ENCODE data around the gene TSTD2.

TSTD2 gene

DNA sequence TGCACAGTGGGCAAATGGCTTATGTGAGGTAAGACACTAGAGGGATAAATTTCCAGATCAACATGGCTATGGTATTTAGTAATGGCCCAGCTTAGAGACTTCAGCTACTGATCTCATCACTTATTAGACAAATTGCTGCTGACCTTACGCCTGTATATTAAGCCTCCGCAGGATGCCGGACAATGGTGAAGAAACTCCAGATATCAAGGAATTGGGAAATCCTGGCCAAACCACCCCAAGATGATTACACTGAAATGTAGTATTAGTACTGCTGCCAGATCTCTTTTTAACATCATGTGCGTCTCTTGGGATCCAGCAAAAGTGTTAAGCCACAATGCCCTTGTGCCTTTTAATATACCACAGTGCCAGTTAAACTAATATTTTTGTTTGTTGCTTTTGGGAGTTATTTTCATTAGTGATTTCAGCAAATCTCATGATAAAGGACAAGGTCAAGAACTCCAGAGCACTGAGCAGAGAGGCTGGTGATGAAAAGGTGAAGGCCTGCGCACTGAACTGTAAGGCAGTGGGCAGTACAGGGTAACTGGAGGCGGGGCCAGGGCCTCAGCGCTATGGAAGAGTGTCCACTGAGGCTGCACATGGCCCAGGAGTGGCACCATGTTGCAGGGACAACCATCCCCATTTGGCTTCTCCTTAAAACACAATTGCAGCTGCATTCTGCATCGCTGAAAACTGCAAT is 32.5 kb downstream of the TSTD2 start:
- H3K4me3 ChIP-seq (ENCODE audit: low read depth, low read length) = no peak overlapping the region
- TF ChIP-seq, protein P1, sequence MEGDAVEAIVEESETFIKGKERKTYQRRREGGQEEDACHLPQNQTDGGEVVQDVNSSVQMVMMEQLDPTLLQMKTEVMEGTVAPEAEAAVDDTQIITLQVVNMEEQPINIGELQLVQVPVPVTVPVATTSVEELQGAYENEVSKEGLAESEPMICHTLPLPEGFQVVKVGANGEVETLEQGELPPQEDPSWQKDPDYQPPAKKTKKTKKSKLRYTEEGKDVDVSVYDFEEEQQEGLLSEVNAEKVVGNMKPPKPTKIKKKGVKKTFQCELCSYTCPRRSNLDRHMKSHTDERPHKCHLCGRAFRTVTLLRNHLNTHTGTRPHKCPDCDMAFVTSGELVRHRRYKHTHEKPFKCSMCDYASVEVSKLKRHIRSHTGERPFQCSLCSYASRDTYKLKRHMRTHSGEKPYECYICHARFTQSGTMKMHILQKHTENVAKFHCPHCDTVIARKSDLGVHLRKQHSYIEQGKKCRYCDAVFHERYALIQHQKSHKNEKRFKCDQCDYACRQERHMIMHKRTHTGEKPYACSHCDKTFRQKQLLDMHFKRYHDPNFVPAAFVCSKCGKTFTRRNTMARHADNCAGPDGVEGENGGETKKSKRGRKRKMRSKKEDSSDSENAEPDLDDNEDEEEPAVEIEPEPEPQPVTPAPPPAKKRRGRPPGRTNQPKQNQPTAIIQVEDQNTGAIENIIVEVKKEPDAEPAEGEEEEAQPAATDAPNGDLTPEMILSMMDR (IDR thresholded peaks at IDR 0.05; ENCODE audit: borderline replicate concordance, insufficient read depth, low read depth, low read length) = no peak

DNA sequence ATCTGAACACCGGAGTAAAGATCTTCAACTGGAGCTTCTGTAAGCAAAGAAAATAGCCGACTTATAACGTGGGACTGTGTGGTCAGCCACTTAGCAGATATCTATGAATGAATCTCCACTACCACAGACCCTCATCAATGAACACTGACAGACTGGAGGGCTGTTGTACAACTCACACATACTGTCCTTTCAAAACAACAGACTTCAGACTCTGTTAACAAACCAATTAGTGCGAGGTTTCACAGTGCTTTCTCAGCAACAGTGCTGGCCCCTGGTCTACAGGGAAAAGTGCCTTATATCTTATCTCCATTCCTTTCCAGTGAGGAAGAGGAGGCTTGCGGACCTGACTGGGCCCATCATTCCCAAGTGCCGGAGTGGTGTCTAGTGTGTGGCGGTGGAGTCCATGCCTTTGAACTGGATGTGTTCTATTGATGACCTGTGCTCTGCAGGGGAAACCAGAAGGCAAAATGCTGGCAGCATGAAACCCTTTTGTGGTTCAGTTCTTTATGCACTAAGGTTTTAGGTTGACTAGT is 33.8 kb downstream of the TSTD2 start:
- TF ChIP-seq, protein P1 (IDR thresholded peaks at IDR 0.05; ENCODE audit: borderline replicate concordance, insufficient read depth, low read depth, low read length) = no peak
- no peak overlapping the region for H3K4me3 ChIP-seq (ENCODE audit: low read depth, low read length)

DNA sequence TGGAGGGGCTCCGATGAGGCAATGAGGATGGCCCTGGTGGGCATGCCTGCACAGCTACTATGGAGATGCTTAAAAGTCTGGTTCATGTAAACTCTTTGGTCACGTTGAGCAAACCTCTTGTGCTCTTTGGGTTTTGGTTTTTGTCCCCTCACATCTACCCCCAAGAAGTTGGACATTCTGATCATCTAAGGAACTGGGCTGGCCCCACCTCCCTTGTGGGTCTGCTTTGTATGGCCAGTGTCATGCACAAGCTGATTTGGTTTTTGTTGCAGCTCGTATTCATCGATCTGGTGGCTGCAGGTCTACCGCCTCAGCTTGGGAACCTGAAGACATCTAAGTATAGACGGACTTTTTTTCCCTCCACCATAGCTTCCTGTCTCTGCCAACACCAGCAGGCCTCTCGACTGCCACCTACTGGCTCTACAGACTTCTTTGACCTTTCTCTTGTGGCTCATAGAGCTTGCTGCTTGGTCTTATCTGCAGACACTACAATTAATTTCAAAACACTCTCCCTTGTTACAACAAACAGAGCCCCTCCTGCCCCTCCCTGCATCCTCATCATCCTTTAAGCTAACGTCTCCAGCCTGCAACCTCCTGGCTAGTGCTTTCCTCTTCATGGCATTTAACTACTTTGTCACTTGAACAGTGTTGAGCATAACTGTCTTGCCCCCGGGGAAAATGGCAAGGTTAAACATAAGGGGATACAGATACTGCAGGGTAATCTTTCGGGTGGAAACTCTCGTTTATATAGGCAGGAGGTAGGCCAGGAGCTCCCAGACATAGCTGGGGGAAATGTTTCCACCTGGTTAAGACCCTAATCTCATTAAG is 34.5 kb downstream of the TSTD2 start:
- H3K4me3 ChIP-seq (ENCODE audit: low read depth, low read length) = no peak overlapping the region
- TF ChIP-seq, protein P1 (IDR thresholded peaks at IDR 0.05; ENCODE audit: borderline replicate concordance, insufficient read depth, low read depth, low read length) = peak; percentile 86

DNA sequence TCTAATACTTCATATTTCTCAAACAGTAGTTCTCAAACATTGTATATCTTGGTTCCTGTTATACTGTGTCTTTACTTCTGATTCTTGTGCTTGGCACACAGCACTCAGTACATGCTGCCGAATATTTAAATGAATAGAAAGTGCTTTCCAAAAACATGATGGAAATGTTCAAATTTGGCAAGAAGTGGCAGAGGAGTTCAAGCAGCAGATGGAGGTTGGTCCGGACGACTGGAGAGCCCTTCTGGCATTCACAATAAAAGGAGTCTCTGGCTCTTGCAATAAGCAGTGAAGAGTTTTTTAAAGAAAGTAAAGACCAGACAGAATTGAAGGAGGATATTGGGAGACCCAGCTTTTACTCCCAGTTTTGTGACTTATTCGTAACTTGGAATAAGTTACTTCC is 36.3 kb downstream of the TSTD2 start:
- TF ChIP-seq, protein P1 (IDR thresholded peaks at IDR 0.05; ENCODE audit: borderline replicate concordance, insufficient read depth, low read depth, low read length) = no peak
- H3K4me3 ChIP-seq (ENCODE audit: low read depth, low read length) = no peak overlapping the region

DNA sequence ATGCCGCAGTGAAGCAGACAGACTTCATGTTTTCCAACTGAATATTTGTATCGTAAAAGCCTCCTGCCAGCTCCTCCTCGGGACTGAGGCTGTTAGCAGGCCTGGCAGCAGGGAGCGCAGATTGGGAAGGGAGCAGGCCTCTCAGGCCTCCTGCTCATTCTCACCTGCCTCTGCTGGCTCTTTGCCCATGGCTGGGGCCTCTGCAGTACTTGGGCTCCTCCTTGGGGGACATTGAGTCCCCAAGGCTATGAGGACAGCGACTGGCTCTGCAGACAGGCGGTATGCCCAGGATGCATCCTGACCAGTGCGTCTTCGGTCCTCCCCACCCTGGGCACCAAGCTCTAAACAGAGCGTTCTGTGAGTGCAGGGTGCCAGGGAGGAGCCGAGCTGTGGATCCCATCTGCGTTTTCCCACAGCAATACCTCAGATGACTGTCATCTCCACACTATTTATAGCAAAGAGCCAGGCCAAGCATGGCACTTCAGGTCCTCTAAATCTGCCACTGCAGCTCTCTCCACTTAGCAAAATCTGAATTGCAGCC is 38.7 kb downstream of the TSTD2 start:
- no peak overlapping the region for H3K4me3 ChIP-seq (ENCODE audit: low read depth, low read length)
- TF ChIP-seq, protein P1 (IDR thresholded peaks at IDR 0.05; ENCODE audit: borderline replicate concordance, insufficient read depth, low read depth, low read length) = no peak

DNA sequence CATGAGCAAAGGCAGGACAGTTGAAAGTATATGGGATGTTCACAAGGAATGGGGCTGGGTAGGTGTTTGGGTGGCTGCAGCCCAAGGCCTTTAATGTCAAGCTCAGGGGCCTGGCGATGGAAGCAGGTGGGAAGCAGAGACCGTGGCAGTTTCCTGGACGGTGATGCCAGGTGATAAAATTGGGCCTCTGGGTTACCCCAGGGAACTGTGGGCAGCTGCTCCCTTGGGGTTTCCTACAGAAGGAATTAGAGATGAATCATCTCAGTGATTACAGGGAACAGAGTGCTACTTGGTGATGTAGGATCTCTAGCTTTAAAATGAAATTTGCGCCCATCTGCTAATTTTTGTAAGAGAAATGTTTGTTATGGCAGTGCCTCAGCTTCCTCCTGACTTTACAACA is 39.2 kb downstream of the TSTD2 start:
- no peak overlapping the region for H3K4me3 ChIP-seq (ENCODE audit: low read depth, low read length)
- TF ChIP-seq, protein P1 (IDR thresholded peaks at IDR 0.05; ENCODE audit: borderline replicate concordance, insufficient read depth, low read depth, low read length) = no peak
